Type B pancreatic cell (in vitro differentiated cells): Measurements from ENCODE around the gene CCDC102B. TPM values are rescaled to one million over a fixed set of nuclear protein-coding genes. Genes with fewer than 3 reads are reported as not detected.

ENCODE experiments used
- DNase-seq: peaks from one replicate; pipeline ENCODE4 v3.0.0; 2021; ENCODE audit warnings: mixed read lengths; ENCODE audit not compliant: unreplicated experiment; ENCODE audit errors: extremely low spot score
- H3K27ac Mint-ChIP-seq: 2 replicates; pipeline ENCODE4 v1.8.0; 2021; ENCODE audit warnings: mild to moderate bottlenecking, mixed read lengths
- H3K27me3 Mint-ChIP-seq: 2 replicates; pipeline ENCODE4 v1.8.0; 2021; ENCODE audit warnings: mixed read lengths
- H3K36me3 Mint-ChIP-seq: 2 replicates; pipeline ENCODE4 v1.8.0; 2021; ENCODE audit warnings: mixed read lengths
- H3K4me1 Mint-ChIP-seq: one replicate; pipeline ENCODE4 v1.8.0; 2021; ENCODE audit warnings: mixed read lengths; ENCODE audit not compliant: unreplicated experiment
- H3K4me3 Mint-ChIP-seq: 2 replicates; pipeline ENCODE4 v1.8.0; 2021; ENCODE audit warnings: mild to moderate bottlenecking, mixed read lengths
- H3K9me3 Mint-ChIP-seq: 2 replicates; pipeline ENCODE4 v1.8.0; 2021; ENCODE audit warnings: mixed read lengths
- CTCF ChIP-seq: fragments of 200-600 bp; sonication (generic); conservative IDR thresholded peaks from 2 replicates; pipeline ENCODE4 v1.5.0; 2021; ENCODE audit warnings: antibody characterized with exemption, mild to moderate bottlenecking
- total RNA-seq: library from RNA; stranded (reverse); gene quantifications from 2 replicates; pipeline ENCODE4 v1.2.1, GENCODE V29; 2021; ENCODE audit warnings: low replicate concordance

The CCDC102B gene
- total RNA-seq, 1 donor from 2014 or later: 3.4 TPM

- no peak for DNase-seq
- Mint-ChIP-seq H3K27me3 (no peaks in the 10 kb centered on the region), H3K9me3 (no peaks in the 10 kb centered on the region), H3K4me1 (no peaks in the 10 kb centered on the region), H3K4me3 (no peak overlapping the region), H3K36me3 (no peaks in the 10 kb centered on the region), H3K27ac (no peak overlapping the region)
- no peak for TF ChIP-seq CTCF
Measured at GRCh38 chr18:68979737-68980136, 181.9 kb downstream of the CCDC102B start.

GRCh38 chr18:68983126-68983525, 185.2 kb downstream of the CCDC102B start:
- TF ChIP-seq CTCF: no peak
- Mint-ChIP-seq H3K9me3 (peaks cover 5% of the 10 kb centered on the region), H3K36me3 (no peaks in the 10 kb centered on the region), H3K4me1 (no peaks in the 10 kb centered on the region), H3K4me3 (no peak overlapping the region), H3K27ac (no peak overlapping the region), H3K27me3 (no peaks in the 10 kb centered on the region)
- DNase-seq: no peak

- no peak for DNase-seq
- no peak for TF ChIP-seq CTCF
- no peaks in the 10 kb centered on the region for H3K4me1 Mint-ChIP-seq
- H3K4me3 Mint-ChIP-seq: no peak overlapping the region
- peaks cover 5% of the 10 kb centered on the region for H3K9me3 Mint-ChIP-seq
- no peak overlapping the region for H3K27ac Mint-ChIP-seq
- H3K27me3 Mint-ChIP-seq: no peaks in the 10 kb centered on the region
- no peaks in the 10 kb centered on the region for H3K36me3 Mint-ChIP-seq
Measured at GRCh38 chr18:68984342-68984741, 186.5 kb downstream of the CCDC102B start.

GRCh38 chr18:68985172-68985820, 187.4 kb downstream of the CCDC102B start:
- Mint-ChIP-seq H3K9me3 (peaks cover 5% of the 10 kb centered on the region), H3K4me3 (no peak overlapping the region), H3K27me3 (no peaks in the 10 kb centered on the region), H3K27ac (no peak overlapping the region), H3K36me3 (no peaks in the 10 kb centered on the region), H3K4me1 (no peaks in the 10 kb centered on the region)
- no peak for TF ChIP-seq CTCF
- no peak for DNase-seq

- no peak overlapping the region for H3K4me3 Mint-ChIP-seq
- H3K9me3 Mint-ChIP-seq: peaks cover 5% of the 10 kb centered on the region
- H3K4me1 Mint-ChIP-seq: no peaks in the 10 kb centered on the region
- H3K36me3 Mint-ChIP-seq: no peaks in the 10 kb centered on the region
- DNase-seq: no peak
- no peaks in the 10 kb centered on the region for H3K27me3 Mint-ChIP-seq
- no peak for TF ChIP-seq CTCF
- no peak overlapping the region for H3K27ac Mint-ChIP-seq
Measured at GRCh38 chr18:68991286-68991685, 193.4 kb downstream of the CCDC102B start.
